ENCODE measurements around the gene NENF.

DNA sequence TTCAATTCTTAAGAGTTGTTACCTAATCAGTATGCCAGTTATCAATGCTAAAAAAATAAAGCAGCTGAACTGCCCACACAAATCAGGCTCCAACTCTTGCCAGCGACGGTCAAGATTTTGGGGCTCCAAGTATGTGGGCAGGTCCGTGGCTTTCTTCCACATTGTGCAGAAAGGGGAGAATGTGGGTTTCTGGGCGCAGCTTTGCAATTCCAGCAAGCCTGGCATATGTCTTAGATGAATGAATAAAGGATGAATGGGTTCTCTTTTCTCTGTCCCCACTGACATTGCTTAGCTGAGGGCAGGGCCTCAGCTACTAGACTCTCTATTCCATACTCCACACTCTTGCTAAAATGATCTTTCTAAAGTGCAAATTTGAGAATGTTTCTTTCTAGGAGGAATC, 42.4 kb downstream of the NENF start:
- TF ChIP-seq, protein P1, sequence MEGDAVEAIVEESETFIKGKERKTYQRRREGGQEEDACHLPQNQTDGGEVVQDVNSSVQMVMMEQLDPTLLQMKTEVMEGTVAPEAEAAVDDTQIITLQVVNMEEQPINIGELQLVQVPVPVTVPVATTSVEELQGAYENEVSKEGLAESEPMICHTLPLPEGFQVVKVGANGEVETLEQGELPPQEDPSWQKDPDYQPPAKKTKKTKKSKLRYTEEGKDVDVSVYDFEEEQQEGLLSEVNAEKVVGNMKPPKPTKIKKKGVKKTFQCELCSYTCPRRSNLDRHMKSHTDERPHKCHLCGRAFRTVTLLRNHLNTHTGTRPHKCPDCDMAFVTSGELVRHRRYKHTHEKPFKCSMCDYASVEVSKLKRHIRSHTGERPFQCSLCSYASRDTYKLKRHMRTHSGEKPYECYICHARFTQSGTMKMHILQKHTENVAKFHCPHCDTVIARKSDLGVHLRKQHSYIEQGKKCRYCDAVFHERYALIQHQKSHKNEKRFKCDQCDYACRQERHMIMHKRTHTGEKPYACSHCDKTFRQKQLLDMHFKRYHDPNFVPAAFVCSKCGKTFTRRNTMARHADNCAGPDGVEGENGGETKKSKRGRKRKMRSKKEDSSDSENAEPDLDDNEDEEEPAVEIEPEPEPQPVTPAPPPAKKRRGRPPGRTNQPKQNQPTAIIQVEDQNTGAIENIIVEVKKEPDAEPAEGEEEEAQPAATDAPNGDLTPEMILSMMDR (IDR thresholded peaks at IDR 0.05), result no peak
- TF ChIP-seq POLR2A (IDR thresholded peaks at IDR 0.05) (no peak), POLR2AphosphoS5 (IDR thresholded peaks at IDR 0.05) (no peak)

Measured in breast epithelium (tissue), 3 donors.